Osteoblast (primary cell): ENCODE data around the gene GATB. TPM values are rescaled to one million over a fixed set of nuclear protein-coding genes. Genes with fewer than 3 reads are reported as not detected.
"Not testable (repeated sequence)": the region's sequence is repeated elsewhere in the genome, so short reads cannot be mapped to it uniquely, and the experiment has no call there.

Experiments used
- DNase-seq: peaks from one replicate; pipeline ENCODE4 v3.0.0; 2011; ENCODE audit warnings: low spot score, mixed read lengths; ENCODE audit not compliant: insufficient read length; ENCODE audit errors: missing footprints
- H2AFZ ChIP-seq: 2 replicates; pipeline ENCODE4 v1.6.0; 2011; ENCODE audit warnings: mild to moderate bottlenecking, low read length
- H3K27ac ChIP-seq: 2 replicates; pipeline ENCODE4 v1.5.1; 2011; ENCODE audit warnings: mild to moderate bottlenecking, low read depth, low read length, moderate library complexity
- H3K27me3 ChIP-seq: 2 replicates; pipeline ENCODE4 v1.6.0; 2012; ENCODE audit warnings: mild to moderate bottlenecking, control low read depth, inconsistent platforms, low read length, moderate library complexity; ENCODE audit not compliant: insufficient read depth
- H3K36me3 ChIP-seq: 2 replicates; pipeline ENCODE4 v1.5.1; 2011; ENCODE audit warnings: mild to moderate bottlenecking, low read length, control low read depth, moderate library complexity; ENCODE audit not compliant: insufficient read depth
- H3K4me1 ChIP-seq: 2 replicates; pipeline ENCODE4 v1.5.1; 2011; ENCODE audit warnings: mild to moderate bottlenecking, low read length, control low read depth, moderate library complexity; ENCODE audit not compliant: insufficient read depth
- H3K4me2 ChIP-seq: 2 replicates; pipeline ENCODE4 v1.6.0; 2011; ENCODE audit warnings: mild to moderate bottlenecking, low read length; ENCODE audit not compliant: insufficient read depth
- H3K4me3 ChIP-seq: fragments of 200-600 bp; sonication (generic); 3 replicates; pipeline ENCODE4 v1.5.1; 2012; ENCODE audit warnings: mild to moderate bottlenecking, low read length, inconsistent platforms; ENCODE audit not compliant: insufficient read depth
- H3K79me2 ChIP-seq: 2 replicates; pipeline ENCODE4 v1.6.0; 2012; ENCODE audit warnings: mild to moderate bottlenecking, low read length, control low read depth, inconsistent platforms; ENCODE audit not compliant: insufficient read depth
- H3K9me3 ChIP-seq: 2 replicates; pipeline ENCODE4 v1.5.1; 2011; ENCODE audit warnings: low read depth, low read length, control low read depth
- H4K20me1 ChIP-seq: 2 replicates; pipeline ENCODE4 v1.6.0; 2012; ENCODE audit warnings: mild to moderate bottlenecking, low read length, control low read depth; ENCODE audit not compliant: insufficient read depth
- CTCF ChIP-seq: IDR thresholded peaks from 2 replicates; pipeline ENCODE4 v1.5.1; 2011; ENCODE audit warnings: mild to moderate bottlenecking, low read depth, low read length, moderate library complexity; ENCODE audit errors: extremely low read depth
- total RNA-seq: library from RNA; depleted of rRNA; stranded (reverse); fragments of >200 nt; gene quantifications from 2 replicates; pipeline ENCODE4 v1.2.3, GENCODE V29; 2012

The GATB gene
- total RNA-seq, 1 donor: 14.1 TPM

DNA sequence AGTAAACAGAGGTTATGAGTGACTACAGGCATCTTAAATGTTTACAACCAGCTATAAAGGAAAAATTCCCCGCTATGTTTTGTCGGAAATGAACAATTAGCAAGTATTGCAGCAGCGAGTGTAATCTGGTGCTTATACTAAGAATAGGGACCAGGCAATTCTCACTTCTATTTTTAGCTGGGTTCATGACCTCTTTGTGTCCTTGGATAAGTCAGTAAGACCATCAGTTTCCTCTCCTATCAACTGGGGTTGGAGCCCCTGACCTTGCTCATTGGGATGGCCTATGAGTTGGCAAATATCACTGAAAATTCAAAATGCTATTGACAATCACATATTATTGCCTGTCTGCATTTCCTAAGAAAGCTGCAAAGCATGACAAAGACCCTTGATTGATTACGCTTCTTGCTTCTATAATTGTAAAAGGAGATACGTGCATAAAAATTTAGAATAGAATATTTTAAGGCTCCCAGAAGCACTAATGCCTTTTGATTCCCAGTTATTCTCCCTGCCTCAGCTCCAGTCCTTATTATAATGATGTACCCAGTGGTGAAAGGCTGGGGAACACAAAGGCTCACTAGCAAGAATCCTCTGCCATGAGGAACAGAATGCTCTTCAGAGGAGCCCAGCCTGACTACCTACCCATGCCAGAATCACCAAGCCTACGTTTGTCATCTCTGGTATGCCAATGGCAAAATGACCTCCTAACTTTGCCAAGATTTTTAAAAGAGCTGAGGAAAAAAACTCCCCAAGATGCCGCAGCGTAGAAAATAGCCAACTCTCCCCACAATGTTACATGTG lies 21.9 kb downstream of the GATB start:
- H3K4me1 ChIP-seq: no peaks in the 10 kb centered on the region
- H3K36me3 ChIP-seq: no peaks in the 10 kb centered on the region
- TF ChIP-seq CTCF: no peak
- no peak overlapping the region for H3K27ac ChIP-seq
- no peaks in the 10 kb centered on the region for H4K20me1 ChIP-seq
- no peaks in the 10 kb centered on the region for H3K27me3 ChIP-seq
- H3K9me3 ChIP-seq: no peaks in the 10 kb centered on the region
- H3K4me2 ChIP-seq: no peak overlapping the region
- no peak for DNase-seq
- no peaks in the 10 kb centered on the region for H3K79me2 ChIP-seq
- H3K4me3 ChIP-seq: no peak overlapping the region
- no peak overlapping the region for H2AFZ ChIP-seq

GRCh38 chr4:151736852-151737251 lies 24.0 kb downstream of the GATB start:
- H3K27me3 ChIP-seq, H3K4me3 ChIP-seq, H2AFZ ChIP-seq, H3K4me2 ChIP-seq, H3K9me3 ChIP-seq, H3K4me1 ChIP-seq, DNase-seq, H3K27ac ChIP-seq, H3K79me2 ChIP-seq, H4K20me1 ChIP-seq, H3K36me3 ChIP-seq: not testable (repeated sequence)

- H3K4me1 ChIP-seq: no peaks in the 10 kb centered on the region
- H3K79me2 ChIP-seq: no peaks in the 10 kb centered on the region
- H4K20me1 ChIP-seq: no peaks in the 10 kb centered on the region
- H3K27me3 ChIP-seq: no peaks in the 10 kb centered on the region
- H3K36me3 ChIP-seq: no peaks in the 10 kb centered on the region
- no peak overlapping the region for H2AFZ ChIP-seq
- TF ChIP-seq CTCF: no peak
- no peak overlapping the region for H3K27ac ChIP-seq
- H3K4me2 ChIP-seq: no peak overlapping the region
- no peak overlapping the region for H3K4me3 ChIP-seq
- DNase-seq: no peak
- H3K9me3 ChIP-seq: no peaks in the 10 kb centered on the region
Observed at GRCh38 chr4:151736361-151736760, 24.4 kb downstream of the GATB start.

- not testable (repeated sequence) for H3K27me3 ChIP-seq, H4K20me1 ChIP-seq, H3K4me3 ChIP-seq, H3K9me3 ChIP-seq, H3K27ac ChIP-seq, DNase-seq, H3K36me3 ChIP-seq, H3K79me2 ChIP-seq, H3K4me1 ChIP-seq, H3K4me2 ChIP-seq, H2AFZ ChIP-seq
Observed at GRCh38 chr4:151731670-151732069, 29.1 kb downstream of the GATB start.
